HK-2 (cell line): ENCODE results near the gene GNG4.
"Not testable (repeated sequence)": the region's sequence is repeated elsewhere in the genome, so short reads cannot be mapped to it uniquely, and the experiment has no call there.

ENCODE experiments used
- DNase-seq: peaks from one replicate; pipeline ENCODE4 v3.0.0-alpha.2; 2018; ENCODE audit not compliant: unreplicated experiment

Gene GNG4

DNA sequence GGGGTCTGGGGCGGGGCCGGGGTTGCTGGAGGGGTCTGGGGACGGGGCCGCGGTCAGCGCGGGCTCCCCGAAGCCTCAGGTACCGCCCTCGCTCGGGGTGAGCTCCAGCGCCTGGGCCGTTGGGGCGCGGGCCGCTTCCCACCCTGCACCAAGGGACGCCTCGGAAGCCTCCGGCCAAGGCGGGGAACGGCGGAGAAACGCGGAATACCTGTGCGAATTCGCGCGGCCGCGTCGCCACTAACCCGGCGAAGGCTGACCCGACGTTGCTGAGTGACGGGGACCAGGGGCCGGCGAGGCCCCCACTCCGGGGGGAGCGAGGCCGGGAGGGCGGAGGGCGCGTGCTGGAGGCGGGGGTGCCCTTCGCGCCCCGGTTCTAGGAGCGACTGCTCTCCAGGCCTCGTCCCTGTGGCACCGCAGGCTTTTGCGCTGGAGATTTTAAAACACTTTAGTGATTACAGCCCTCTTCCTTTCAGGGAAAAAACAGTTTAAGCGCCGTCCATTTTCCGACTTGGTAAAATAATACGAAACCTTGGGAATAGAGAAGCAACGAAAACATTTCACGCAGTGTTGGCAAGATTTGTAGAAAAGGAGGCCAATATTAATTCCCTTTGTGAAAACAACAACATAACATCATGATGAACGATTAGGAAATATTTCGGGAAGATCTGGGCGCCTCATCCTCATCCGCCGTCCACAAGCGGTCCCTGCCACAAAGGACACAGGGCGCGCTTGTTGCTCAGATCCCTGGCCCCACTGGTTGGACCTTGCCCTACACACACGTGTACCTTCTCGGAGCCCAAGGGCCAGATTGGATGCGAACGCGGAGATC is 971 bp upstream of the GNG4 start:
- peak; percentile 64 for DNase-seq

- peak; percentile 38 for DNase-seq
These were observed 623 bp downstream of the GNG4 start for GRCh38 chr1:235648954-235649367.

DNA sequence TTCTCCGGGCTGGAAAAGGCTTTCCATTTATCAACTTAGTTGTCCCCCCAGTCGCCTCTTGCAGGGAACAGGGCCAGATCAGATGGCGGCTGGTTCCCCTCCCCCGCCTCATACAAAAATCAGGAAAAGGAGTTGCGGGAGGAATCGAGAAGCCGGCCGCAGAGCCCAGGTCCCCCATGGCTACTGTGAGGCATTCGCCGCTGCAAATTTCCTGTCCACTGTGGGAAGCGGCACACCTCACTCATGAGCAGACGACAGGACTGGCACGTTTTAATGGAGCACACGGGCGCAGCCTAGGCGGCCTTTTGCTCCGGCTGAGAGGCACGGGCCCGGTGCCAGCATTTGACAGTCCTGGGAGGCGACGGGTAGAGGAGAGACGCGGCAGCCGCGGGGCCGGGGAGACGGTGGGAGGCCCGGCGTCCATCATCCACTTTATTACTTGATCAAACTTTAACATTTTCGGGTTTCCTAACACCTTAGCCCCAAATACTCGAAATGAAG is 1.1 kb downstream of the GNG4 start:
- no peak for DNase-seq

- DNase-seq: not testable (repeated sequence)
These were observed 2.0 kb downstream of the GNG4 start for GRCh38 chr1:235647537-235647936.

DNA sequence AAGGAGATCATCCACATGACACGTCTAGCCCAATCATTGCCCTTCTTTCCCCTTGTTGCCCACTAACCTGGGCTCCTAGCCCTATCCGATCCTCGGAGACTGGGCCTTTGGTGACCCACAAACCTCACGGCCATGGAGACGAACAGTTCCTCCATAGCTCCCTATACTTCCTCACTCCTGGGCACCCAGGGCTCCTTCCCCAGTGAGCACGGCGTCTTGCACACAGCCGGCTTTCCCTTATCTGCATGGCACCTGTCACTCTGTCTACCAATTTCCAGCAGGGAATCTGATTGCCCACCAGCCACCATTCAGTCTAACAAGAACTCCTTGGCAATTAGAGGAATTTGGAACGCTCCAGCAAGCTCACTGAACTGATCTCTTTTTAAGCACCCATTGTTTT is 3.1 kb downstream of the GNG4 start:
- DNase-seq: no peak

DNA sequence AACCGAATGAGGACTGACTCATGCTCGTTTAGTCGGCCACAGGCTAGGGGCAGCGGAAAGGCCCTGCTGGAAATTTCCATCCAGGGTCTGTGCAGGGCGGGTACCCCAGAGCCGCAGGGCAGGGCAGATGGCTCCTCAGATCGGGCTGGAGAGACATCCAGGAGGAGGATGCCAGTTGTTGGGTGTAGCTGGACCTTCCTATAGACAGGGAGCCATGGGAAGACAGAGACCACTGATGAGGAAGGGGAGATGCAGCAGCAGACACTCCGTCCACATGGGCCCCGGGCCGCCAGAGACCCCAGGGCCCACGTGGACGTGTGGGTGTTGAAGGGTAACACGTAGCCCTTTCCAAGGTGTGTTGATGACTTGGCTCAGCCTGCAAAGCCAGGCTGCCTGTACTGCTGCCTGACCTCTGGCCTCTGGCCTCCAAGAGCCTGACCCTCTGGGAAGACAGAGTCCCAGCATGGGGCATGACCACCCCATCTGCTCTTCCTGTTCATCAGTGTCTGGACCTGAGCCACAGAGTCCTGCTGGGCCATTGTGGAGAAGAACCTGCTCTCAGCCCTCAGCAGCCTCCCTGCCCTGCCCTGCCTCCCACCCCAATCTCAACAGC is 4.8 kb downstream of the GNG4 start:
- no peak for DNase-seq

DNA sequence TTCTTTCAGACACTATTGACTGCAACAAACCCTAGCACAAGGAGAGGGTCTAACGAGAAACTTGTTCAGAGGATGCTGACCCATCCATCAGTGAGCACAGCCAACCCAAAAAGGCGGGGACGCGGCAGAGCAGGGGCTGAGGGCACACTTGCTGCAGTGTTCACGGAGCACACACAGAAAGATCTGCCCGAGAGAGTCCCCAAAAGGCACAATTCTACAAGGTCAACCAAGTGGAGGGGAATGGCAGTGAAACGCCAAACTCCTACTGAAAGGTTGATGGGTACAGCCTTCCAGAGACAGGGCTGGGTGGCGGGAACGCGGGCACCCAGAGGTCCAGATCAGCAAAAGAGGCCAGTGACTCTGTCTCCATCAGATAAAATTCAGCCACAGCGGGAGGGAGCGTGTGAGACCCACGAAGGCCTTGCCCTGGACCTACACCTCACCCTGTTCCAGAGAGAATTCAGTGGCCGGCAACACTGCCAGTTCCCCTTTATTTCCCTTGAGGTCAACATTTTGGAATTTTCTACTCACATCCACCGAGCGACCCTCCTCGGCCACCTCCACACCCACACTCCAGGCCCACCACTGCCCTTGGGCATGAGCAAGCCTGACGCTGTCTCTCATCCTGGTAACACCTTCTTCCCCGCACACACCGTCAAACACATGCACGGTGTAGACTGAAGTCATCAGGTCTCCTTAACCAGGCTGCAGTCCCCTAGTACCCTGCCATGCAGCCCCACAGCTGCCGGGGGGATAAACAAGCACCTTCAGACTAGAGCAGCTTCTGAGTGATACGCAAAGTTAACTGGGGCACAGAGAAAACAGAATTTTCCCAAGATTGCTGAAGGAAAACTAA is 5.5 kb downstream of the GNG4 start:
- no peak for DNase-seq

GRCh38 chr1:235642943-235643371 is 6.6 kb downstream of the GNG4 start:
- DNase-seq: no peak

DNA sequence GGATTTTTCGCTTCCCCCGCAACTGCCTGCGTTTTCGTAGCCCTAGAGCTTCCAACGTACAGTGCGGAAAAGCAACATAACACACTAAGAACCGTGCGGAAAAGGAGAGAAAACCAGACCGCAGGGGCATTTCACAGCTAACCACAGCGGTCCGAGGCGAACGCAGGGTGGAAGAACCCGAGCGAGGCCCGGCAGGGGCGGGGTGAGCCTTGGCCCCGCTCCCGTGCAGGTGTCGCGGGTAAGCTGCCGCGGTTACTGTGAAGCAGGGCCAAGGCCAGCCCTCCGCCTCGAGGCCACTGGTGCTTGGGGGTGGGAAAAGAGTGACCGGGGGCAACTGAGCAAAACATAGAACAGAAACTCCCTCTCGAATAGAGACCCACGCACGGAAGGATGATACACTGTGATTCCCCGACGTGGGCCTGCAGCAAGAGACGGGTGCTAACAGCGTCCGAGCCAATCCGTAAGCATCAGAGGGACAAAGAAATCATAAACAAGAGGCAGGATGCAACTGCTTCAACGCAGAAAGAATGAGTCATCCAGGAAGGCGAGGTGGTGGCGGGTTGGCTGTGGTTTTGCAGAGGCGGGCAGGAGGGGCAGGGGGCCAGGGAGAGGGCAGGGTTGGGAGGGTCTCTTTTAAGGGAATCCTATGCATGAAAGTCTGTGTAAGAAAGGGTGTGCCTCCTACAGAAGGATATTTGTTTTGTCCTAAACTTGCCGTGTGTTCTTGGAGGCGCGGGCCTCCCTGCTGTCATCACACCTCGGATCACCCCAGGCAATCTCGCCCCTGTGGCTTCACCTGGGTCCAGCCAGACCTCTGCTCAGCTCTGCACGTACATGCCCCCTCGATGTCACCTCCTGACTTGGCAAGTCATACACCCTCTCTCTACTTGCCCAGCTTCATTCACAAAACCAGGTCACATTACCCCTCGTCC is 7.3 kb downstream of the GNG4 start:
- DNase-seq: no peak

GRCh38 chr1:235640580-235640979 is 9.0 kb downstream of the GNG4 start:
- no peak for DNase-seq

DNA sequence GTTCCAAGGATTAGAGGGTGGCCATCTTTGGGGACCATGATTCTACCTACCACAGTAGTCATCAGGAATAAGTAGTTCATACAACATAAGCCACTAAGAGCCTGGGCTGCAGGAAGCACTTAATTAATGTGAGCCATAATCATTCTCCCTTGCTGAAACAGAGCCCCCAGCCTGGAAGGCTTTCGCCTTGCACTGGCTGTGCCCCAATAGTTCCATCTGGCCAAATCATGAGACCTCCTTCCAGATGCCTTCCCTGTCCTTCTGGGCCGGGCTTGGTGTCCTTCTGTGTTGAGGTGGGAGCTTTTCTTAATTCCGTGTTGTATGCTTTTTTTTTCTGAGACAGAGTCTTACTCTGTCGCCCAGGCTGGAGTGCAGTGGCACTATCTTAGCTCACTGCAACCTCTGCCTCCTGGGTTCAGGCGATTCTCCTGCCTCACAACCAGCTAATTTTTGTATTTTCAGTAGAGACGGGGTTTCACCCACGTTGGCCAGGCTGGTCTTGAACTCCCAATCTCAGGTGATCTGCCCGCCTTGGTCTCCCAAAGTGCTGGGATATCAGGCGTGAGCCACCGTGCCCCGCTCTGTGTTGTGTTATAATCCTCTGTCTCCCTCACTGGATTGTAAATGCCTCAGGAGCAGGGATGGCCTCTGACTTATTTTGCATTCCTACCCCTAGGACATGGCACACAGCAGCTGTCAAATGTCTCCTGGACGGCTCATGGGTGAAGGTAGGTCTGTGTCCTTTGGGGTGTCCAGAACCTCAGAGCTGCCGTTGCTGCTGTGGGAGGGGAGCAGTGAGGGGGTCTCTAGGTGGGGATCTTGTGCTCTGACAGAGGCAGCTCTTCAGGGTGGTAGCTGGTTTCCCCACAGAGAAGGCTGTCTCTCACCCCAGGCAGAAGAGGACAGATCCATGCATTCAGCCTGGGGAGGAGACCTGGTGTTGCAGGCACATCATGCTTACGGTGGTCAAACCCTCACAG is 10.1 kb downstream of the GNG4 start:
- DNase-seq: no peak

DNA sequence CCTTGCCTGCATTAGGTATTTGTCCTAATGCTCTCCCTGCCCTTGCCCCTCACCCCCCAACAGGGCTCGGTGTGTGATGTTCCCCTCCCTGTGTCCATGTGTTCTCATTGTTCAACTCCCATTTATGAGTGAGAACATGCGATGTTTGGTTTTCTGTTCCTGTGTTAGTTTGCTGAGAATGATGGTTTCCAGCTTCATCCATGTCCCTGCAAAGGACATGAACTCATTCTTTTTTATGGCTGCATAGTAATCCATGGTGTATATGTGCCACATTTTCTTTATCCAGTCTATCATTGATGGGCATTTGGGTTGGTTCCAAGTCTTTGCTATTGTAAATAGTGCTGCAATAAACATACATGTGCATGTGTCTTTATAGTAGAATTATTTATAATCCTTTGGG is 11.0 kb downstream of the GNG4 start:
- not testable (repeated sequence) for DNase-seq

DNA sequence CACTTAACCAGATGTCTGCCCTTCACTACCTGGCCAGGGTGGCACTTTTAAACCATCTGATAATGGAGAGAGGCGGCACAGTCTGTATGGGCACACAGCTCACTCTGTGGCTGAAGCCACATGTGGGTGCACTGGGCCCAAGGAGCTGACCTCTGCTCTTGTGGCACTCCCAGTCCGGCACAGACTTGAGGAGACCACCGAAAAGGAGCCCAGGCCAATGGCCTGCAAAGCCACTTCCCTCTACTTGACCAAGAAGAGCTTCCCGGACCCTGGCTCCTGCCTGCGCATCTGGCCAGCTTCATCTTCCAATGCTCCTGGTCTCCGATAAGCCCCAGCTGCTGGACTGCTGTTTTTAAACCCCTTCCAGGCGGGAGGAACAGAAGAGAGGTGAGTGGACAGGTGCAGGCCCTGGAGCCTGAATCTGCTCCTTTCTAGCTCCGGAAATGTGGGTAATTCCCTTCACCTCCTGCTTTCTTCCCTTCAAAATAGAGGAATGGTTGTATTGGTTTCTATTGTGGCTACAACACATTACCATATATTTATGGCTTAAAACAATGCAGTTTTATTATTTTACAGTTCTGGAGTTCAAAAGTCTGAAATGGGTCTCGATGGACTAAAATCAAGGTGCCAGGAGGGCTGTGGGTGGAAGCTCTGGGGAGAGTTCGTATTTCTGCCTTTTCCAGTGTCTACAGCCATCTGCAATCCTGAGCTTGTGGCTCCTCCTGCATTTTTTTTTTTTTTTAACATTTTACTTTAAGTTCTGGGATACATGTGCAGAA is 11.6 kb downstream of the GNG4 start:
- no peak for DNase-seq

- no peak for DNase-seq
These were observed 13.5 kb downstream of the GNG4 start for GRCh38 chr1:235635938-235636662.

DNA sequence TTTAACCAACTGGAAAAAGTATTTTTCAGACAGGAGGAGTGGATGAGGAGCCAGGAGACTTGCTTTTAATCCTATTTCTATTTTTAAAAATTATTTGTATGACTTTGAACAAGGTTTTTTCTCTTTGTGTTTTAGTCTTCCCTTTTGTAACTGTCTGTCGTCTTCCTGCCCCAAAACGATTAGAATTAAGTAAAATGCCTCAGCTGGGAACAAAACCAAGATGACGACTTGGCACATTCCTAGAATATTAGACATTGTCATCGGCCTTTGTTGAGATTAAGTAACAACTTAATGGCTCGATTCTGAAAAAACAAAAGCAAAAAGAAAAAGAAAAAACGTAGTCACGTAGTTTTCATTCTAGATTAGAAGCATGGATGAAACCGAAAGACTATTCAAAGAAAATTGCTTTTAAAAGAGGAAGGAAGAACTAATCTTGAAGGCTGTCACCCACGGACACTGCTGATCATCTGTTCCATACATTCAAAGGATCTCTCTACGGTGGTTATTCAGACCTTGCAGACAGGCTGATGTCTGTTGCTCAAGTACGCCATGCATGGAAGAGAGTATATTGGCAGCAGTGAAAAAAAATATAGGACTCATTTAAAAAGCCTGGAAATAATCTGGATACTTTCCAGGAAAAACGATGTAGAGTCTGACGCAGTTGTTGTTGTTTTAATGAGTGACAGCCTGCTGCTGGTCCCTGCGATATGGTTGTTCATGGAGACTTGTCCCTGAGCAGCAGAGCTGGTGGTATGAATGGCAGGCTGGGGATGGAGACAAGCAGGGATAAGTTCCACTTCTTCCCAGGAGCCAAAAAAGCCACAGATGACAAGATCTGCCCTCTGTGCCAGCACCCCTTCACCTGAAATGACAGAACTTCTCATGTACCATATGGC is 16.8 kb downstream of the GNG4 start:
- DNase-seq: no peak

GRCh38 chr1:235631816-235632215 is 17.8 kb downstream of the GNG4 start:
- DNase-seq: no peak

- no peak for DNase-seq
These were observed 21.1 kb downstream of the GNG4 start for GRCh38 chr1:235628316-235629005.
